BLaER1 (cell line): ENCODE data around the gene GSTT2B.
"Not testable (repeated sequence)": the region's sequence is repeated elsewhere in the genome, so short reads cannot be mapped to it uniquely, and the experiment has no call there.

Experiments
- H3K27ac ChIP-seq: shearing (Covaris generic); formaldehyde crosslinking; 2 replicates; pipeline ENCODE4 v1.8.1; 2022
- H3K27me3 ChIP-seq: shearing (Covaris generic); formaldehyde crosslinking; 2 replicates; pipeline ENCODE4 v1.8.1; 2022
- H3K36me3 ChIP-seq: shearing (Covaris generic); formaldehyde crosslinking; 2 replicates; pipeline ENCODE4 v1.8.1; 2022
- H3K4me1 ChIP-seq: shearing (Covaris generic); formaldehyde crosslinking; 2 replicates; pipeline ENCODE4 v1.8.1; 2022
- H3K4me2 ChIP-seq: shearing (Covaris generic); formaldehyde crosslinking; 2 replicates; pipeline ENCODE4 v1.8.1; 2022
- H3K4me3 ChIP-seq: shearing (Covaris generic); formaldehyde crosslinking; 2 replicates; pipeline ENCODE4 v1.8.1; 2022
- H3K9ac ChIP-seq: shearing (Covaris generic); formaldehyde crosslinking; 2 replicates; pipeline ENCODE4 v1.8.1; 2022
- H3K9me3 ChIP-seq: shearing (Covaris generic); formaldehyde crosslinking; 2 replicates; pipeline ENCODE4 v1.8.1; 2022
- H4K20me1 ChIP-seq: shearing (Covaris generic); formaldehyde crosslinking; 2 replicates; pipeline ENCODE4 v1.8.1; 2022
- Cebpa-rat ChIP-seq: shearing (Covaris generic); IDR thresholded peaks from 2 replicates; pipeline ENCODE4 v1.8.1; 2022

GSTT2B gene

GRCh38 chr22:24003887-24004286, 42.9 kb upstream of the GSTT2B start:
- no peak overlapping the region for H3K9ac ChIP-seq
- TF ChIP-seq Cebpa-rat, result no peak

DNA sequence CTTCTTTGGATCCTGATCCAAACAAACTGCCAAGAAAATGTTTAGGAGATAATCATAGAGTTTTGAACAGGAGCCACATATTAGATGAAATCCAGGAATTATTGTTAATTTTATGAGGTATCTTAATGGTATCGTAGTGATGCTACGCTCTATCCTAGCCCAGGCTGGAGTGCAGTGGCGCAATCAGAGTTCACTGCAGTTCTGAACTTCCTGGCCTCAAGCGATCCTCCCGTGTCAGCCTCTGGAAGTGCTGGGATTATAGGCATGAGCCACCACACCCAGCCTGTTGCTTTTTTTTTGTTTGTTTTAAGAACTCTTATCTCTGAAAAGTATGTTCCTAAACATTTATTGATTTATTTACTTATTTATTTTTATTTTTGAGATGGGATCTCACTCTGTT, 41.9 kb upstream of the GSTT2B start:
- no peaks in the 10 kb centered on the region for H4K20me1 ChIP-seq
- no peaks in the 10 kb centered on the region for H3K27me3 ChIP-seq
- H3K9me3 ChIP-seq, result no peaks in the 10 kb centered on the region
- no peak overlapping the region for H3K27ac ChIP-seq
- H3K4me2 ChIP-seq, result no peak overlapping the region
- no peak overlapping the region for H3K4me3 ChIP-seq
- H3K36me3 ChIP-seq, result no peaks in the 10 kb centered on the region
- peaks cover 18% of the 10 kb centered on the region for H3K4me1 ChIP-seq
- no peak overlapping the region for H3K9ac ChIP-seq
- TF ChIP-seq Cebpa-rat, result no peak

More at GRCh38 chr22:24003887-24004286, 42.9 kb upstream of the GSTT2B start:
- Histone ChIP-seq H3K9me3 (no peaks in the 10 kb centered on the region), H3K27me3 (no peaks in the 10 kb centered on the region), H3K4me1 (peaks cover 18% of the 10 kb centered on the region), H3K4me2 (no peak overlapping the region), H4K20me1 (no peaks in the 10 kb centered on the region), H3K36me3 (no peaks in the 10 kb centered on the region), H3K27ac (no peak overlapping the region), H3K4me3 (no peak overlapping the region)

DNA sequence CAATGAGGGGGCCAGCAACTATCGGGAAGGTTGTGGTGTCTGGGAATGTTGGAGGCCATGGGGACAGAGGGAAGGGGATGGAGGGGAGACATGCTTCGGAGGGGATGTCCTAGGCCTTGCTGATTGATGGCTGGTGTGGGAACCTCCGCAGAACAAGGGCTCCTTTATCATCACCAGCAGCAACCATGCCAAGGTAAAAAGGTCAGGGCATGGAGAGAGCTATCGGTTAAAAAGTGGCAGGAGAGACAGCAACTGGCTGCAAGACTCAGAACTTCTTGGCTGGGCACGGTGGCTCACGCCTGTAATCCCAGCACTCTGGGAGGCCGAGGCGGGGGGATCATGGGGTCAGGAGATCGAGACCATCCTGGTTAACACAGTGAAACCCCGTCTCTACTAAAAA, 41.3 kb upstream of the GSTT2B start:
- peaks cover 18% of the 10 kb centered on the region for H3K4me1 ChIP-seq
- H3K27ac ChIP-seq, result no peak overlapping the region
- H3K4me3 ChIP-seq, result no peak overlapping the region
- TF ChIP-seq Cebpa-rat, result no peak
- no peaks in the 10 kb centered on the region for H3K27me3 ChIP-seq
- no peak overlapping the region for H3K4me2 ChIP-seq
- no peaks in the 10 kb centered on the region for H3K36me3 ChIP-seq
- no peaks in the 10 kb centered on the region for H4K20me1 ChIP-seq
- no peak overlapping the region for H3K9ac ChIP-seq
- no peaks in the 10 kb centered on the region for H3K9me3 ChIP-seq

DNA sequence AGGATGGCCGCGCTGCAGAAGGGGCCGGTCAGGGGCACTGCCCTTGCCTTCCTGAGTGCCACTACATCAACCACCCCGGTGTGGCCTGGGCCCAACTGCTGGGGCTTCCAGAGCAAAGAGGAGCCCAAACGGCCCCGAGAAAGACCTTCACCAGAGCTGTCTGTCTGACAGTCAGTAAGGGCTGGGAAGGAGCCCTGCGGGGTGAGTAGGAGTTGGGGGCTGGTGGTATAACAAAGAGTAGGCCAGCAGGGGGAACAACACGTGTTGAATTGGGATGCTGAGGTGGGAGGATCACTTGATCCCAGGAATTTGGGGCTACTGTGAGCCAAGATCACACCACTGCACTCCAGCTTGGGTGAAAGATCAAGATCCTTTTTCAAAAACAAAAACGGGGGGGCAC, 40.3 kb upstream of the GSTT2B start:
- H3K4me2 ChIP-seq, result no peak overlapping the region
- H3K27ac ChIP-seq, result no peak overlapping the region
- no peak overlapping the region for H3K9ac ChIP-seq
- no peaks in the 10 kb centered on the region for H4K20me1 ChIP-seq
- no peak overlapping the region for H3K4me3 ChIP-seq
- TF ChIP-seq Cebpa-rat, result no peak
- peaks cover 18% of the 10 kb centered on the region for H3K4me1 ChIP-seq
- no peaks in the 10 kb centered on the region for H3K36me3 ChIP-seq
- no peaks in the 10 kb centered on the region for H3K27me3 ChIP-seq
- H3K9me3 ChIP-seq, result no peaks in the 10 kb centered on the region

DNA sequence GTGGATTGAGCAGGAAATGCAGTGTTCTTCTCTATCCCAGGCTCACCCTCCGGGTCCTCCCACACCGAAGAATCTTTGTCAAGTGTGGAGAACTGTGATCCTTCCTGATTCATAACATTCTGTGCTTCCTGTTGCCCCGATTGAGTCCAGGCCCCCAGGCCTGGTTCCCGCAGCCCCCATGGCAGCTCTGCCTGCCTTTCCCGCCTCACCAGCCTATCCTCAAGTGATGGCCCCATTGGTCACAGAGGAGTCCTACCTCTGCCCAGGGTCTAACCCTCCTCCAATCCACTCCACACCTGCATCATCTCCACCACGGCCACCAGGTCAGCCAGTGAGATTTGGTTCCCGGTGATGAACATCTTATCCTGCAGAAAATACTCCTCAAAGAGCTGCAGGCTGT, 38.8 kb upstream of the GSTT2B start:
- not testable (repeated sequence) for H3K27me3 ChIP-seq, H3K4me2 ChIP-seq, H3K4me3 ChIP-seq, H3K27ac ChIP-seq, H4K20me1 ChIP-seq, H3K4me1 ChIP-seq, H3K36me3 ChIP-seq, H3K9me3 ChIP-seq, H3K9ac ChIP-seq

GRCh38 chr22:23997092-23997491, 36.1 kb upstream of the GSTT2B start:
- H3K9me3 ChIP-seq, result no peaks in the 10 kb centered on the region
- no peaks in the 10 kb centered on the region for H4K20me1 ChIP-seq
- H3K4me2 ChIP-seq, result no peak overlapping the region
- no peak overlapping the region for H3K27ac ChIP-seq
- H3K4me3 ChIP-seq, result no peak overlapping the region
- no peak for TF ChIP-seq Cebpa-rat
- H3K27me3 ChIP-seq, result no peaks in the 10 kb centered on the region
- no peaks in the 10 kb centered on the region for H3K36me3 ChIP-seq
- H3K9ac ChIP-seq, result no peak overlapping the region
- no peaks in the 10 kb centered on the region for H3K4me1 ChIP-seq

DNA sequence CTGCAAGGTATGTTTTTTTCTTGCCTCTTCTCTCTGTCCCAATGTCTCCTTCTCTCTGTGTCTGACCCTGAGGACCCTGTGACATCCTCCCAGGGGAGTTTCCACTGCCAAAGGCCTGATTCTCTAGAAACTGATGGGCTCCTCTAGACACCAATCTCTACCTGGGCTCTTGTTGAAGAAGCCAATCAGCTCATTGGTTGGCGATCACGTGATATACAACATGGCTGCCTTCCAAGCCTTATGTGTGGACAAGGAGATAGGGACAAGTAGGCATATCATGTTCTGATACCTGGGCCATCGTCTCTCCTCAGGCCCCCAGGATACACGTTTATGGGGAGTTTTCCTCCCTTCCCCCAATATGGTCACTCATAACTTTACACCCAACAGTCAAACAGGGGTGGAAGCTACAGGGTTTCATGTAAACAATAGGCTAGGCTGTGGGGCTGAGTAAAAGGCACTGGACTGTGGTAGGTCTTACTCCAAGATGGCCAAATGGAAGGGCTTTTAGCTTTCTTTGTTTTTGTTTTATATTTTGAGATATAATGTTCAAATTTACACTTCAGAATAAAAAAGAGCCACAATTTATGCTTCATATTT, 32.7 kb upstream of the GSTT2B start:
- not testable (repeated sequence) for H4K20me1 ChIP-seq, H3K36me3 ChIP-seq, H3K4me2 ChIP-seq

DNA sequence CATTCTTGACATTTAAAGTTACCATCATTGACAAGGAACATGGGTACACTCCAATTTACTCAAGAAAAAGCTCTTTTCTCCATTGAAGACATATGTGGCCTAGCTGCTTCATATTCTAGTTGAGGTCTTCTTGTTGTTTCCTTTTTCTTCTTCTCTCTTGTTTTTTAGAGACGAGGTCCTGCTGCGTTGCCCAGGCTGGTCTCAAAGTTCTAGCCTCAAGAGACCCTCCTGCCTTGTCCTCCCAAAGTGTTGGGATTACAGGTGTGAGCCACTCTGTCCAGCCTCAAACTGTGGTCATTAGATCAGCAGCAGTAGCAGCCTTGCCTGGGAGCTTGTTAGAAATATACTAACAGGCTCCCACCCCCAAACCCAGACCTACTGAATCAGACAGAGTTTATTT, 32.1 kb upstream of the GSTT2B start:
- H3K36me3 ChIP-seq, H3K27me3 ChIP-seq, H4K20me1 ChIP-seq, H3K27ac ChIP-seq, H3K4me1 ChIP-seq, H3K9ac ChIP-seq, H3K4me3 ChIP-seq, H3K9me3 ChIP-seq, H3K4me2 ChIP-seq: not testable (repeated sequence)

More for the DNA sequence above, 32.7 kb upstream of the GSTT2B start:
- not testable (repeated sequence) for H3K27me3 ChIP-seq, H3K27ac ChIP-seq, H3K4me3 ChIP-seq, H3K4me1 ChIP-seq, H3K9me3 ChIP-seq, H3K9ac ChIP-seq

DNA sequence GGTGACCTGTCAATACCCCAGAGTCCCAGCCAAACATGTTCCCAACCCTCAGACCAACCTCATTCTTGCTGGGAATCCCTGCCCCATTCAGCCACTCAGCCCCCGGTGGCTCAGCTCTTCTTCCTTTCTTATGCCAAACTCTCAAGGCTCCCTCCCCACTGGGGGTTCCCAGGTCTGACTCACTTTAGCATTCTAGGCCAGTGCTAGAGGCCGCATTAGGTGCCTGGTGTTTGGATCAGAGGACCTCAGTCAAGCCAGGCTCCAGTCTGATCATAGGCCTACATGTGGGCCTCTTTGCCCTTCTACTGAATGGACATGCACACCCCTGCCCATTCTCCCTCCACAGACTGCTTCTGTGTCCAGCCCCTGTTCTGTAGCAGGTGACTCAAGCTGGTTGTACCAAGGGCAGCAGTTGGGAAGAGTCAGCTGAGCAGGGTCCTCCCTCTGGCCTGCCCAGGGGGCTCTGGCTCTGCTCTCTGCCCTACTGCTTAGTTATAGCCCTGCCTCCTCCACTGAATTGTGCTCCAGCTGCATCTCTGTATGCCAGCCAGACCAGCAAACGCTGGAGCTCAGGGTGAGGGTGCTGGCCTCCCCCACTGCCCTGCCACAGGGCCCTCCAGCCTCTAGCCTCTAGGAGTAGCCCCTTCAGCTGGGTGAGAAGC, 28.7 kb upstream of the GSTT2B start:
- H3K9me3 ChIP-seq, H3K36me3 ChIP-seq, H3K27ac ChIP-seq, H3K9ac ChIP-seq, H3K4me3 ChIP-seq, H3K4me1 ChIP-seq, H3K27me3 ChIP-seq, H4K20me1 ChIP-seq, H3K4me2 ChIP-seq: not testable (repeated sequence)

- not testable (repeated sequence) for H3K9me3 ChIP-seq, H3K36me3 ChIP-seq, H3K27me3 ChIP-seq, H3K4me3 ChIP-seq, H3K27ac ChIP-seq, H3K9ac ChIP-seq, H3K4me1 ChIP-seq, H4K20me1 ChIP-seq, H3K4me2 ChIP-seq
Measured at GRCh38 chr22:23986538-23987178, 25.7 kb upstream of the GSTT2B start.

GRCh38 chr22:23986089-23986488, 25.1 kb upstream of the GSTT2B start:
- not testable (repeated sequence) for H3K36me3 ChIP-seq, H3K4me1 ChIP-seq, H3K9ac ChIP-seq, H3K4me3 ChIP-seq, H3K27ac ChIP-seq, H3K9me3 ChIP-seq, H4K20me1 ChIP-seq, H3K27me3 ChIP-seq, H3K4me2 ChIP-seq
